GM18868 (cell line): Measurements from ENCODE around the gene ADRA2B.
"Not testable (repeated sequence)": the region's sequence is repeated elsewhere in the genome, so short reads cannot be mapped to it uniquely, and the experiment has no call there.

Experiments used
- ATAC-seq: cut with Tn5 transposase; IDR thresholded peaks from one replicate; pipeline ENCODE4 v1.9.1; 2021; ENCODE audit warnings: mild to moderate bottlenecking, moderate library complexity; ENCODE audit not compliant: unreplicated experiment

ADRA2B gene

DNA sequence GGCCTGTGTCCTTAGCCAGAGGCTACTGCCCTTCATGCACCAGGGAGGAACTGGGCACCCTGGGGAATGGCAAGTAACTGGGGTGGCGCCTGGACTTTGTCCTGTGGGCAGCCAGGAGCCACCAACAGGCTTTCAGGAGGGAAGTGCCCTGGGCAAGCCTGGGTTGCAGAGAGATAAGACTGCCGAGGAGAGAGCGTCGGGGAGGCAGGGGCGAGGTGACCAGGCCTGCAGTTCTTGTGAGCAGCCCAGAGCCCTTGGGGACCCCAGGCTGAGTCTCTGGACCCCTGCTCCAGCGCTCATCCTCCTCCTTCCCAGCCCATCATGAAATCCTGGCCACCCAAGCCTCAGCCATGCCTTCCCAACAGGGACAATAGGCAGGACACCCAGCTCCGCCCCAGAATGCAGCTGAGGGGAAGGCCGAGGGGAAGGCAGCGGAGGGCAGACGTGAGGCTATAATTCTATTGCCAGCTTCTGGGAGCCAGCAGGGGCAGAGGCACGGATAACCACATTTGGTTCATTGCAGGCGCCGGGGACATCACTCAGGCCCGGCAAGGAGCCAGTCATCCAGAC, 25.1 kb downstream of the ADRA2B start:
- no peak for ATAC-seq

GRCh38 chr2:96090196-96090926, 26.0 kb downstream of the ADRA2B start:
- no peak for ATAC-seq

DNA sequence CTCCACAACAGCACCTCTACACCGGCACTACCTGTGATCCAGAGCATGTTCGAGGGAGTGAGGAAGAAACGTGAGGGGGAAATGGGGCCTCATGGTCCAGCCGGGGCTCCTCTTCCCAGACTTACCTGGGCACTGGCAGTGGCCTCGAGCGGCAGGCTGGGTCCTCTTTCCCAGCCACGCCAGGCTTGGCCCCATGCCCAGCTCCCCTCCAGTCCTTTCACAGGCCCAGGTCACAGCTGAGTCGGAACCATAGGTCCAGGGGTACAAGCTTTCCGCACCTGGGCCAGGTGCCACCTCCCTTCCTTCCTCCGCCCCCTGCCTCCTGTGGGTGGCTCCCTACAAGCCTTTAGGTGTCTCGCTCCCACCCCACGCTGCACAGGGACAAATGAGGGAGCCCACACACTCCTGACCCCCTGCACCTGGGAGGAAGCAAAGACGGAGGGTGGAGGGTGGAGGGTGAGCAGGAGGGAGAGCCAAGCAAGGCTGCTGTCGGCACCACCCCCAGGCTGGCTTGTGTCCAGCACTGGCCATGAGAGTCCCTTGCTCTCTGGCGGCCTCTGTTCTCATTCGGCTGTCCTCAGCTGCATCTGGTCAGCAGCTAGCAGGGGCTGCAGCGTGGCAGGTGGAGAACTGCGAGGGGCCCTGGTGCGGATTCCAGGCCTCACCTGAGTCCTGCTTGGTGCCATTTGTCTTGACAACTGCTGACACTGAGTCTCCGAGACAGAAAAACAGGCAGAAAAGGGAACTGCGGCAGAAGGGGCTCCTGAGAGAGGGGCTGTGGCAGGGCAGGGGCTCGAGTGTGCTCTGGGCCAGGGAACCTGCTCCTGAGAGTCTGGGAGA, 26.8 kb downstream of the ADRA2B start:
- ATAC-seq = no peak

DNA sequence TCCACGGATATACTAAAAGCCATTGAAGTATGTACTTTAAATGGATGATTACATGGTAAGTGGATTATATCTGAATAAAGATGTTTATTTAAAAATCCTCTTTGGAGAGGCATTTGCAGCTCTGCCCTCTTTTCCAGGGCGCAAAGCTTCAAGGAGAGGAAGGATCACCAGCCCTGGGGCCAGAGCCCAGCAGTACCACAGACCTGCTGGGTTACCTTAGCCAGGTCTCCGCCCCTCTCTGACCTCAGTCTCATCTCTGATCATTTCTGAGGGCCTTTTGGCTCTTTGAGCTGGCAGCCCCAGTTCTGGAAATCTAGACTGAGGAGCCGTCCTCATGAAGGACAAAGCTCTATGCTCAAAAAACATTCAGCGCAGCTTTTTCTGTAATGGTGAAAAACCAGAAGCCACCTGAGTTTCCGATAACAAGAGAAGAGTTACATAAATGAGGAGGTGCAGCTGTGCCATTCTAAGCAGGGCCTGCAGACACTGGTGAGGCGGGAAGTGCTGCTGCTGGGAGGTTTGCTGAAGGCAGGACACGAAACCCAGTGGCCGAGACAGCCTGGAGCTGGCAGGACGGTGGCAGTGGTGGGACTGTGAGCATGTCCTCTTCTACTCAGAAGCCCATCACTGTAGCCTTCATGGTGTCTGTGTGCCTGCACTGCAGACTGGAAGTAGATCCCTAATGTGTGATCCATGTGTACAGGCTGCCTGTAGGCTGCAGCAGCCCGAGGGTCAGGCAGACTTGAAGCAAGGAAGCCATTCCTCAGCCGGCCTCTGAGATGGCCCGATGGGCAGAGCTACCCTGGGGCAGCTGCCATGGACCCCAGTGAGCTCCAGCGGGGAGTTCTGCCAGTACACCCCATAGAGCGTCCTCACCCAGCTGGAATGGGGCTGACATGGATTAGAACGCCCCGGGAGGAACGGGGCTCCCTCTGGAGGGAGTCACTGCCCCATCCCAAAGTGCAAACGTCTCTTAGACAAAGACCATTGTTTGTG, 27.7 kb downstream of the ADRA2B start:
- ATAC-seq = no peak

DNA sequence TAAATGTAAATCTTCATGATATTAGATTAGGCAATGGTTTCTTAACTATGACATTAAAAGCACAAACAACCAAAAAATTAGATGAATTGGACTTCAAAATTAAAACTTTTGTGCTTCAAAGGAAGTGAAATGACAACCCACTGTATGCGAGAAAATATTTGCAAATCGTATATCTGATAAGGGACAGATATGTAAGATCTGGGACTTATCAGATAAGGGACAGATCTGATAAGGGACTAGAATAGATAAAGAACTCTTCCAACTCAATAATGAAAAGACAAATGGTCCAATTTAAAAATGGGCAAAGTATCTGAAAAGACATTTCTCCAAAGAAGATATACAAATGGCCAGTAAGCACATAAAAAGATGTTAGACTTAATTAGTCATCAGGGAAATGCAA, 29.2 kb downstream of the ADRA2B start:
- no peak for ATAC-seq

GRCh38 chr2:96085541-96086355, 30.6 kb downstream of the ADRA2B start:
- ATAC-seq = no peak

DNA sequence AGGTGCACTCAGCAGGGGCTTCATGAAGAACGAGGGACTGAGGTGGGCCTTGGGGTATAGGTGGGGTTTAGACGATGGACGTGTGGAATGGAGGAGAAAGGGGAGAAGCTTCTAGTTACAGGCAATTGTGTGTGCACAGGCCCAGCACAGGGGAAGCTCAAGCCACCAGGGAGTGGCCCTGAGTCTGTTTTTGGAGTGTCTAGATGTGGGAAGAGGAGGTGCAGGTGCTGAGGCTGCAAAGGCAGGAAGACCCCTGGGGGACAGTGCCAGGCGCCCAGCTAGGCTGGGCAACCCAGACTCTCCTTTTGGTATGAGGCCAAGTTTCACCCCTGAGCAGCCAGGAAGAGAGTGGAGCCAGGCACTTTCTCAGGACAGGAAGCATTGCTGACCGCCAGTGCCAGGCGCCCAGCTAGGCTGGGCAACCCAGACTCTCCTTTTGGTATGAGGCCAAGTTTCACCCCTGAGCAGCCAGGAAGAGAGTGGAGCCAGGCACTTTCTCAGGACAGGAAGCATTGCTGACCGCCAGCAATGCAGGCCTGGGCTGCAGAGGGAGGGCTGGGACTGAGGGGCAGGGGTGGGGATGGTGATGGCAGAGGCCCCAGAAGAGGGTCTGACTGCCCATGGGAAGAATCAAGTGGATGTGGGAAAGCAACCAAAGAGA, 31.4 kb downstream of the ADRA2B start:
- not testable (repeated sequence) for ATAC-seq

GRCh38 chr2:96083989-96084857, 32.1 kb downstream of the ADRA2B start:
- ATAC-seq = no peak

DNA sequence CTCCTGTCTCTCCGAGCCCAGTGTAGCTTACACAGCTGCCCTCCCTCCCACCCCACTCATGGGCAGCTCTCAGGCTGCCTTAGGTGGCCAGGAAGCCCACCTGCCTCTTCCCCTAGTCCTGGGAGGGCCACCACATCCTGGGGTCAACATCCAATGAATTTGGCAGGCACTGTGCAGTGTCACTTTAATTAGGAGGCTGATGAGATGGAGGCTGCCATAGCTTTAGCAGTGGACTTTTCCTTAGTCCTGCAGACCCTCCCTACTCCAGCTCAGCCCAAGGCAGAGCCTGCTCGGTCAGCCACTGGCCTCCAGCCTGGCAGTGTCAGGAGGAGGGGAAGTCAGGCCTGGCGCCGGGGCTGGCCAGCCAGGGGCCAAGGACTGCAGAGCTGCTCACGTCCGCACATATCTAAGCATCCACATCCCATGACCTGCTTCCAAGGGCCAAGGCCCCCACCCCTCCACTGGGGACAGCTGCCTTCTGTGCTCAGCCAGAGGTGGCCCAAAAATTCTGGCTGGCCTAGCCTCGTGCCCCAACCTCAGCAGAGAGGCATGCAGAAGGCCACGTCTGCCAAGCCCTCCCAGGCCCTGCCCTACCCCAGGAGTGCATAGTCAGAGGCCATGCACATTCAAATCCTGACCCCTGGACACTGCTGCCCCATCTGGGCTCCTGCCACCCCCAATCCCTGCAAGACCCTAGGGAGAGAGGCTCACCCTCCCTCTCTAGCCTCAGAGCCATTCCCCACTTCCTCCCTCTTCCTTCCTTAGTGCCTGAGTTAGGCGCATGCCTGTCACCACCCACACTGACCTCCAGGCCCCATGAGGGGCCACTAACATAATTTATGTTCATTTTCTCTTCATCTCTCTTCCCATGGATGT, 33.1 kb downstream of the ADRA2B start:
- no peak for ATAC-seq

DNA sequence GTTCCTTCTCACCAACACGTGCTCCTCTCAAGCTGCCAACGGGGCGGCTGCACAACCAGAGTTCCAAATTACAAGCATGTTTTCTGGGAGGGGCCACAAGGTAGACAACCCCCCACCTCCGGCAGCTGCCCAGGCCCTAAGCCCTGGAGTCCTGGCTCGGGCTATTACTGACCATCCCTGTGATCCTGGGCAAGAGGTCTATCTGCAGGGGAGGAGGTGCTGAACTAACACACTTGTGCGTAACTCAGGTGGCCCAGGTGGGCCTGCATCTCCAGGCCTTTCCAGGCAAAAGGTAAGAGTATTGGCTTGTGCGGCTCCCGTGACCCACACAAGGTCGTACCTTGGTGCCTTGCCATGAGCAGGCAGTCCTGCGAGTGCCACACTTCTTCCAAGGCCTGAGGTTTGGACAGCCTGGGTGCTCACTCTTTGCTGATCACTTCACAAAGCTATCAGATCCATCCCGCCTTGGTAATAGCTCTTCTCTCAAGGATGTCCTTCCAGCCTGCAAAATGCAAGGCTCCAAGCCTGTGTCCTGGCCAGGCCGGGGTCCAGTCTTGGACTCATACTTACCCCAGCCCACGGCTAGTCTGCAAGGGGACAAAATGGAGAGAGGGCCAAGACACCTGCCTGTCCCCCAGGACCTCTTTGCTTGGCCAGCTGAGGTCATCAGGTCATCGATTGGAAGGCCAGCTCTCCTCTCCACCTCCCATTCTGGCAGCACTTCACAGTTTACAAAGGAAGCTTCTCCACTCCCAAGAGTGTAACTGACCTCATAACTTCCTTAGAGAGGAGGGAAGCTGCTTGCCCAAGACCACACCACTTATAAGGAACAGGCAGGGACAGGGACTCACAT, 33.9 kb downstream of the ADRA2B start:
- ATAC-seq = no peak

GRCh38 chr2:96081042-96081441, 35.3 kb downstream of the ADRA2B start:
- no peak for ATAC-seq

DNA sequence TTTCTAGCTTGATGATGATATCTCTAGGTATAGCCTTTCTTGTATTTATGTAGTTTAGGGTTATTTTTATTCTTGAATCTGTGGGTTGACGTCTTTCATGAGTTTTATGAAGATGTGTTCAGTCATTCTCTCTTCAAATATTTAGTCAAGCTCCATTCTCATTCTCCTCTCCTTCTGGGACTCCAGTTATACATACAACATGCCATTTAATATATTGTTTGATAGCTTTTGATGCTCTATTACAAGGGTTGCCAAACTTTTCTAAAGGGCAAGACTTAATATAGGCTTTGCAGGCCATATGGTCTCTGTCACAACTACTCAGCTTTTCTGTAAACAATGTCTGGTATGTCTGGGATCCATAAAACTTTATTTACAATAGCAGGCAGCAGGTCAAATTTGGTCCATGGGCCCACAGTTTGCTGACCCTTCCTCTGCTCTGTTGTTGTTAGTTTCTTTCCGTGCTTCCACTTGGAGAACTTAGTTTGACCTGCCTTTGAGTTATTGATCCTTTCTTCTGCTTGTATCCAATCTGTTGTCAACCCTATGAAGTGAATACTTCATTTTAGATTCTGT, 41.1 kb downstream of the ADRA2B start:
- ATAC-seq = no peak

DNA sequence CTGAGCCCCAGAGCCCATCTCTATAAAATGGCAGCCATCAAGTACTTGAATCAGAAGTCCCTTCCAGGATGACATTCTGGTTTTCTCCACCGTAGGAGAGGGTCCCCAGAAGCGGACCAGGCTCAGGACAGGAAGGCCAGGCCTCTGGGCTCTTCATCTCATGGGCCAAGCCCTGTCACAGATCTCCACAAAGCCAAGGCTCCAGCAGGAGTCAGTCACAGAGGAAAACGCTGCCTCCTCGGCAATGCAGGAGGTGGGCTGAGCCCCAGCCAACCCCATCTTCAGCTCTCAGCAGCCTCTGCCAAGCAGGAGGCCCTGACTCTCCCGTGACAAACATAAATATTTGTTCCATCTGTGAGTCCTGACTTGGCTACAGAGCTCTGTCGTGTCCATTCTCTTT, 42.2 kb downstream of the ADRA2B start:
- ATAC-seq = no peak

GRCh38 chr2:96073170-96073775, 43.1 kb downstream of the ADRA2B start:
- no peak for ATAC-seq

DNA sequence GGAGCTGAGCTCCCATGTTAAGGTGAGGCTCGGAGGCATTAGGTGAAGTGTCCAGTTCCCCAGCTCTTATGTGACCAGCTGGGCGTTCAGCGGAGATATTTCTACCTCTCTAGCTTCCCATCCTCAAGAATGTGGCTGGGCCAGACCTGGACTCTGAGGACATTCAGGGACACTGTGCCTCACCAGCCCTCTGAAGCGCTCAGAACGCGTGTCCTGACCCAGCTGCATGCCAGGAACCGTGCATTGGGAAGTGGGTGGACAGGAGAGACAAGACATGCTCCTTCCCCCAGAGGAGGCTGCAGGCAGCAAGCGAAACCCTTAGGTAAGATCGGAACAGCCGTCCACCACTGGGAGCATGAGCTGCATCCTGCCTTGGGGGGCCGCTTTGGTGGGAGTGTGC, 43.6 kb downstream of the ADRA2B start:
- ATAC-seq = no peak

GRCh38 chr2:96071977-96072491, 44.3 kb downstream of the ADRA2B start:
- not testable (repeated sequence) for ATAC-seq
